Ramos (cell line): ENCODE data around the gene VAV1.
"Not testable (repeated sequence)": the region's sequence is repeated elsewhere in the genome, so short reads cannot be mapped to it uniquely, and the experiment has no call there.

Experiments
- in situ Hi-C: fragments of 300-500 bp; cut with MboI; formaldehyde crosslinking; loops from one replicate; pipeline ENCODE4 v1.14.3; 2022; ENCODE audit warnings: low sequenced_read_pairs; ENCODE audit not compliant: unreplicated experiment

VAV1 gene

DNA sequence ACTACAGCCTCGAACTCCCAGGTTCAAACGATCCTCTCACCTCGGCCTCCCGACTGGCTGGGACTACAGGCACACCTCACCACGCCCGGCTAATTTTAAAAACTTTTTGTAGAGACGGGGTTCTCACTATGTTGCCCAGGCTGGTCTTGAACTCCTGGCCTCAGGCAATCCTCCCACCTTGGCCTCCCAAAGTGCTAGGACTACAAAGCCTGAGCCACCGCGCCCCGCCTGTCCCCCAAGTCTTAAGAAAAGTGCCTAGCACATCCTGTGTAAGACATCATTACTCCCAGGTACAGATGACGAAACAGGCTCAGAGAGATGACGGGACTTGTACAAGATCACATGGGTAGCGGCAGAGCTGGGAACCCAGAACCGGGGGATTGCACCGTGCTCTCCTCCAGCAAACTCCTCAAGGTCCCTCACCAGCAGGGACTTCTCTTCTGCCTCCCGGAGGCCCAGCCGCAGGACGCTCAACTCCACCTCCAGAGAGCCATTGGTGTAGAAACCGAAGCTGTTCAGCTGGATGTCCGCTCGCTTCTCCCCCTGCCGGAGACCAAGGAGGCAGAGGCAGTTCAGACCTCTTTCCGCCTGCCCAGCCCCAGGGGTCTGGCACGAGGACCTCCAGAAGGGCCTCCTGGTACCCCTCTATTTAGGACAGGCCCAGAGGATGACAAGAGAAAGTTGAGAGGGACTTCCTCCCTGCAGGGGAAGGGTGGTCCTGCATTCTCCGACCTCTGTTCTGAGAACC lies 36.2 kb upstream of the VAV1 start:
- in situ Hi-C loops = loop anchor here (5.0 to 10.0 kb wide), 2 partner anchors 126 to 222 kb away; no protein-coding TSS in a partner anchor

DNA sequence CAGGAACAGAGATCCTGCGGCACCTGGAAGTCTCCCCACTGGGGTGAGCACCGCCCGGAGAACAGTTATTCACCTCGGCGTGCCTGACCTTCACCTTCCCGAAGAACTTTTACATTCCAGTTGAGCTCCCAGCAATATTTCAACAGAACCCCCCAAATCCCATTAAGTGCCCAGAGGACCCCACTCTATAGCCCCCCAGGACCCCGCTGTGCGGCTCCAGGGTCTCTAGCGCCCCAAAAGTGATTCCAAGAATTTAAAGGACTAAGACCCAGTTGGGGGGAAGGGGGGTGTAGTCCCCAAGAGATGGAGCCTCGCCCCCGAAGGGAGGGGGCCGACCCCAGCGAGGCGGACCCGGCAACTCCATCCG lies 35.6 kb upstream of the VAV1 start:
- in situ Hi-C loops = loop anchor here (5.0 to 10.0 kb wide), 2 partner anchors 125 to 222 kb away; no protein-coding TSS in a partner anchor

- in situ Hi-C loops = loop anchor here (5.0 to 10.0 kb wide), 2 partner anchors 125 to 223 kb away; no protein-coding TSS in a partner anchor
Measured at GRCh38 chr19:6737284-6737872, 35.1 kb upstream of the VAV1 start, which contains the start of gene GPR108. Gene GPR108, minus strand, starts transcription at chr19:6737580. Its CDS starts 4 bp downstream, at chr19:6737576.

GRCh38 chr19:6737873-6738786 lies 34.4 kb upstream of the VAV1 start:
- in situ Hi-C loops = loop anchor here (5.0 to 10.0 kb wide), 2 partner anchors 124 to 223 kb away; no protein-coding TSS in a partner anchor

GRCh38 chr19:6738787-6739389 lies 33.6 kb upstream of the VAV1 start:
- in situ Hi-C loops = loop anchor here (5.0 to 10.0 kb wide), 2 partner anchors 123 to 224 kb away; no protein-coding TSS in a partner anchor

- in situ Hi-C loops = loop anchor here (5.0 to 10.0 kb wide), 2 partner anchors 123 to 225 kb away; no protein-coding TSS in a partner anchor
Measured at GRCh38 chr19:6739390-6739882, 33.1 kb upstream of the VAV1 start, which contains the start of gene TRIP10. Gene TRIP10, plus strand, starts transcription at chr19:6739680. Its CDS starts 82 bp downstream, at chr19:6739762.

- in situ Hi-C loops = loop anchor here (5.0 to 10.0 kb wide), 2 partner anchors 122 to 225 kb away; no protein-coding TSS in a partner anchor
Measured at GRCh38 chr19:6739883-6740588, 32.5 kb upstream of the VAV1 start.

GRCh38 chr19:6740589-6741343 lies 31.7 kb upstream of the VAV1 start:
- in situ Hi-C loops = no loop called here

- in situ Hi-C loops = no loop called here
Measured at GRCh38 chr19:6743066-6743465, 29.4 kb upstream of the VAV1 start.

- in situ Hi-C loops = no loop called here
Measured at GRCh38 chr19:6743714-6744380, 28.7 kb upstream of the VAV1 start.

DNA sequence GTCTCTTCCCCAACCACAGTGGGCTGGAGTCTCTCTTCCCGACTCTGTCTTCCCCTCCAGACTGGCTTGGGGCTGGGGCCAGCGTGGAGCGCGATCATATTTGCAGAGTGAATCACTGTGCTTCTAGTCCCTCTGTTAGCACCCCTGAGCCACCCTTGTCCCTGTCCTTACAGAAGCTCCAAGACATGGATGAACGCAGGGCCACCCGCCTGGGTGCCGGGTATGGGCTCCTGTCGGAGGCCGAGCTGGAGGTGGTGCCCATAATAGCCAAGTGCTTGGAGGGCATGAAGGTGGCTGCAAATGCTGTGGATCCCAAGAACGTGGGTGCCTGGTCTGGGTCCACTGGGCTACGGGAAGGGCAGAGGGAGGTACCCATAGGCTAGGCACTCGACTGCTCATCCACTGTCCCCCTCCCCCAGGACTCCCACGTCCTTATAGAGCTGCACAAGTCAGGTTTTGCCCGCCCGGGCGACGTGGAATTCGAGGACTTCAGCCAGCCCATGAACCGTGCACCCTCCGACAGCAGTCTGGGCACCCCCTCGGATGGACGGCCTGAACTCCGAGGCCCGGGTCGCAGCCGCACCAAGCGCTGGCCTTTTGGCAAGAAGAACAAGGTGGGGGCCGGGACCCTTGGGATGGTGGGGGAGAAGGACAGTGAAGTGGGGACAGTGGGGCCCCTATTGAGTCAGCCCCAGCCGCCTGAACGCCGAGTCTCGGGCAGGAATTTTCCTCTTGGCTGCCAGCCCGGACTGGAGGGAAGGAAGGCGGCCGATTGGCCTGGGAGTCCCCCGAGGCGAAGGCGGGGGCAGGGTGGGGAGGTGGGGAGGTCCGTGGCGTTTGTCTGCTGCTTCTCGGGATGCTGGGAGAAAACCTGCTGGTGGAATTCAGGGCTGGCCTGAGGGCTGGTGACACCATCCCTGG lies 27.9 kb upstream of the VAV1 start:
- in situ Hi-C loops = no loop called here

DNA sequence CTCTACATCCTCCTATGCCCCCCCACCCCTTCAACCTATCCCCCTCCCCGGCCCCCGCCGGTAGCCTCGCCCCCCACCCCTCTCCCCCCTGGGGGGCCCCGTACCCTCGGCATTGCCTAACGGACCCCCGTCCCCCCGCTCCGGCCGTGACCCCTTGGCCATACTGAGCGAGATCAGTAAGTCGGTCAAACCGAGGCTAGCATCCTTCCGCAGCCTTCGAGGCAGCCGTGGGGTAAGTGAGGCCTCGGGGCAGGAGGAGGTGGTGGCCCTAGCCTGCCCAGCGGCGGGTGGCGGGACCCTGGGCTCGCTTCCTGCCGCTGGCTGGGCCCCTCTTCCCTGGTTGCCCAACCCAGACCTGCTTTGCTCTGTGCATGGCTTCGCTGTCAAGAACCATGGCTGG lies 26.5 kb upstream of the VAV1 start:
- in situ Hi-C loops = no loop called here

DNA sequence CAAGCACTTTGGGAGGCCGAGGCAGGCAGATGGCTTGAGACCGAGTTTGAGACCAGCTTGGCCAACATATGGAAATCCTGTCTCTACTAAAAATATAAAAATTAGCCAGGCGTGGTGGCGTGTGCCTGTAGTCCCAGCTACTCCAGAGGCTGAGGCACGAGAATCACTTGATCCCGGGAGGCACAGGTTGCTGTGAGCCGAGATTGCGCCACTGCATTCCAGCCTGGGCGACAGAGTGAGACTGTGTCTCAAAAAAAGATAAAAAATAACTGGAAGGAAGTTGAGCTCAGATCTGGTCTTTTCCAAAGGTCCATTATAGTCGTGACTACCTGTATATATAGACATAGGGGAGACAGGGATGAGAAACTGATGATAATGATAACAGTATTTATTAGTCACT lies 24.0 kb upstream of the VAV1 start:
- in situ Hi-C loops = not testable (repeated sequence)

DNA sequence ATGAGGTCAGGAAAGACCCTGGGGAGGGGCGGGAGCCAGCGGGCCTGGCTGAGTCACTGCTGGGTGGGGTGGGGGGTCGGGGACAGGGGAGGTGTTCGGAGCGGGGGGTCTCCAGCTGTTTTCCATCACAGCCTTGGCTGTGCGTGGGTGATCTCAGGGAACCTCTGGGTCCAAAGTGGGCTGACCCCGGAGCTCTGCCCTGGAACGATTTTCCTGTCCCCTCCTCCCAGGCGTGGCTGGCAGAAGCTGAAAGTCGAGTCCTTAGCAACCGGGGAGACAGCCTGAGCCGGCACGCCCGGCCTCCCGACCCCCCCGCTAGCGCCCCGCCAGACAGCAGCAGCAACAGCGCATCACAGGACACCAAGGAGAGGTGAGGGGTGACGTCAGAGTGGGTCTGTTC lies 22.4 kb upstream of the VAV1 start:
- in situ Hi-C loops = no loop called here

DNA sequence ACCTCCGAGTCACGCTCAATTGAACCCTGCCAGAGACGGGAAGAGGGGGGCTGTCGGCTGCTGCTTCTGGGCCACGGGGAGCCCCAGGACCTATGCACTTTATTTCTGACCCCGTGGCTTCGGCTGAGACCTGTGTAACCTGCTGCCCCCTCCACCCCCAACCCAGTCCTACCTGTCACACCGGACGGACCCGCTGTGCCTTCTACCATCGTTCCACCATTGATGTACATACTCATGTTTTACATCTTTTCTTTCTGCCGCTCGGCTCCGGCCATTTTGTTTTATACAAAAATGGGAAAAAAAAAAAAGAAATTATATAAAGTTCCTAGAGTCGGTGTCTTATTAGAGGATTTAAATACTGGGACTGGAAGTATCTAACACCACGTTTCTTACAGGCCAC lies 21.3 kb upstream of the VAV1 start:
- in situ Hi-C loops = no loop called here

GRCh38 chr19:6752256-6753177 lies 20.0 kb upstream of the VAV1 start:
- in situ Hi-C loops = no loop called here
